Spleen (tissue), 11 donors: Measurements from ENCODE around the gene PAK1. TPM values are rescaled to one million over a fixed set of nuclear protein-coding genes. Genes with fewer than 3 reads are reported as not detected.

Source experiments
- DNase-seq: peaks from one replicate; pipeline ENCODE4 v3.0.0-alpha.2; 2020
- H3K27ac ChIP-seq, 8 donors: fragments of 200-600 bp; sonication (generic) in 7 of 8; 1 replicate in 4 of 8; 2 replicates in 4 of 8; pipeline versions ENCODE4 v1.5.0 to v1.8.0; 2016 to 2021; ENCODE audit warnings: inconsistent platforms in 4 of 8, mild to moderate bottlenecking in 4 of 8, moderate library complexity in 1 of 8
- H3K27me3 ChIP-seq, 7 donors: fragments of 200-600 bp; sonication (generic) in 6 of 7; replicated peaks in 1 of 7; 1 replicate in 4 of 7; 2 replicates in 3 of 7; pipeline versions ENCODE4 v1.5.0 to v1.8.0; 2016 to 2021; ENCODE audit warnings: inconsistent platforms in 3 of 7, mild to moderate bottlenecking in 1 of 7
- H3K36me3 ChIP-seq, 6 donors: fragments of 200-600 bp; sonication (generic) in 5 of 6; 1 replicate in 4 of 6; 2 replicates in 2 of 6; pipeline versions ENCODE4 v1.5.0 to v1.8.0; 2016 to 2021; ENCODE audit warnings: inconsistent platforms in 2 of 6
- H3K4me1 ChIP-seq, 6 donors: fragments of 200-600 bp; sonication (generic) in 5 of 6; 1 replicate in 3 of 6; 2 replicates in 3 of 6; pipeline versions ENCODE4 v1.5.0 to v1.8.0; 2016 to 2021; ENCODE audit warnings: inconsistent platforms in 3 of 6
- H3K4me3 ChIP-seq, 8 donors: fragments of 200-600 bp; sonication (generic) in 7 of 8; 1 replicate in 4 of 8; 2 replicates in 4 of 8; pipeline versions ENCODE4 v1.5.0 to v1.8.0; 2016 to 2021; ENCODE audit warnings: inconsistent platforms in 4 of 8, mild to moderate bottlenecking in 4 of 8, moderate library complexity in 2 of 8
- H3K9me3 ChIP-seq, 8 donors: fragments of 200-600 bp; sonication (generic) in 7 of 8; 1 replicate in 4 of 8; 2 replicates in 4 of 8; pipeline versions ENCODE4 v1.5.0 to v1.8.0; 2016 to 2021; ENCODE audit warnings: inconsistent platforms in 4 of 8
- POLR2A ChIP-seq, 3 donors: fragments of 450-650 bp; IDR thresholded peaks; one replicate each; pipeline ENCODE4 v1.5.1; 2017; ENCODE audit warnings: antibody characterized with exemption in 3 of 3, mild to moderate bottlenecking in 1 of 3
- POLR2AphosphoS5 ChIP-seq, 3 donors: sonication (generic); formaldehyde crosslinking; IDR thresholded peaks; one replicate each; pipeline ENCODE4 v1.5.1; 2017; ENCODE audit warnings: antibody characterized with exemption in 3 of 3
- WGBS, 5 donors: extraction: QIAGEN DNeasy Blood & Tissue Kit in 3 of 5; methylation state at CpG; one replicate each; pipeline versions ENCODE4 v1.1.5 to v1.1.7; 2013 to 2018; 5-methylcytosine and 5-hydroxymethylcytosine counted together
- intact Hi-C: fragments of 100-400 bp; cut with DNase I; formaldehyde crosslinking; loops from one replicate; pipeline ENCODE4 v1.15.0; 2023; ENCODE audit warnings: low total_unique reads
- polyA plus RNA-seq, 3 donors: library from polyadenylated mRNA; stranded (reverse); fragments of 200-250 nt; gene quantifications; one replicate each; pipeline ENCODE4 v1.2.1, GENCODE V29; 2013
- total RNA-seq, 7 donors: library from RNA; depleted of rRNA in 3 of 7; stranded (reverse); fragments of >200 nt in 3 of 7; fragmentation: NEBNext Ultra II Directional in 4 of 7; extraction: Animal tissue kit (Norgen Biotek cat#: 25700) in 4 of 7; gene quantifications; one replicate each; pipeline versions ENCODE4 v1.1.0 to v1.2.1, GENCODE V29; 2016 to 2021
- TF ChIP-seq, protein P1 (sequence below), 11 experiments: fragments of 200-600 bp in 7 of 11; fragments of 450-650 bp in 4 of 11; sonication (generic) in 4 of 11; IDR thresholded peaks in 8 of 11; conservative IDR thresholded peaks in 3 of 11; 1 replicate in 7 of 11; 2 replicates in 4 of 11; pipeline versions ENCODE4 v1.4.0 to v1.8.0; 2016 to 2021; ENCODE audit warnings: antibody characterized with exemption in 11 of 11, inconsistent platforms in 4 of 11, mild to moderate bottlenecking in 1 of 11
- donor health status: healthy with polysubstance abuse.
- donor health status: DM: no; HTN: no; CAD: no; lungs with moderate emphysema.
- donor health status: DM: no; HTN: no; CAD: no.
- donor health status: Bipolar disorder and iron deficiency.
- donor health status: healthy.
- donor health status: DM: no; HTN: no; CAD: no.
- donor health status: DM: yes; HTN: yes; CAD: no.

PAK1 gene
- total and polyA plus RNA-seq, 10 donors, result 9.3 to 76.5 (median 37.5) TPM

- TF ChIP-seq POLR2AphosphoS5 (IDR thresholded peaks at IDR 0.05), result no peak
- TF ChIP-seq, protein P1, sequence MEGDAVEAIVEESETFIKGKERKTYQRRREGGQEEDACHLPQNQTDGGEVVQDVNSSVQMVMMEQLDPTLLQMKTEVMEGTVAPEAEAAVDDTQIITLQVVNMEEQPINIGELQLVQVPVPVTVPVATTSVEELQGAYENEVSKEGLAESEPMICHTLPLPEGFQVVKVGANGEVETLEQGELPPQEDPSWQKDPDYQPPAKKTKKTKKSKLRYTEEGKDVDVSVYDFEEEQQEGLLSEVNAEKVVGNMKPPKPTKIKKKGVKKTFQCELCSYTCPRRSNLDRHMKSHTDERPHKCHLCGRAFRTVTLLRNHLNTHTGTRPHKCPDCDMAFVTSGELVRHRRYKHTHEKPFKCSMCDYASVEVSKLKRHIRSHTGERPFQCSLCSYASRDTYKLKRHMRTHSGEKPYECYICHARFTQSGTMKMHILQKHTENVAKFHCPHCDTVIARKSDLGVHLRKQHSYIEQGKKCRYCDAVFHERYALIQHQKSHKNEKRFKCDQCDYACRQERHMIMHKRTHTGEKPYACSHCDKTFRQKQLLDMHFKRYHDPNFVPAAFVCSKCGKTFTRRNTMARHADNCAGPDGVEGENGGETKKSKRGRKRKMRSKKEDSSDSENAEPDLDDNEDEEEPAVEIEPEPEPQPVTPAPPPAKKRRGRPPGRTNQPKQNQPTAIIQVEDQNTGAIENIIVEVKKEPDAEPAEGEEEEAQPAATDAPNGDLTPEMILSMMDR (IDR thresholded peaks at IDR 0.05 in 8 of 11, conservative IDR thresholded peaks at IDR 0.05 in 3 of 11), result no peak
- intact Hi-C loops, result no loop called here
These were observed 52.7 kb downstream of the PAK1 start for GRCh38 chr11:77421041-77421723.

GRCh38 chr11:77418971-77419597 is 54.8 kb downstream of the PAK1 start:
- no peaks in the 10 kb centered on the region for H3K27me3 ChIP-seq
- H3K9me3 ChIP-seq, result no peaks in the 10 kb centered on the region
- H3K27ac ChIP-seq, result peak overlapping the region in 6 of 8 donors; percentile 33 to 70 (median 52)
- H3K4me1 ChIP-seq, result peaks cover 0 to 18% (median 12%) of the 10 kb centered on the region in 6 donors
- intact Hi-C loops, result no loop called here
- TF ChIP-seq POLR2AphosphoS5 (IDR thresholded peaks at IDR 0.05) (no peak), POLR2A (IDR thresholded peaks at IDR 0.05) (no peak)
- TF ChIP-seq, protein P1 (IDR thresholded peaks at IDR 0.05 in 8 of 11, conservative IDR thresholded peaks at IDR 0.05 in 3 of 11), result no peak
- no peaks in the 10 kb centered on the region for H3K36me3 ChIP-seq
- DNase-seq, result no peak
- 47 to 75% (median 60%) methylated on average over 3 of the region's 3 CpGs for WGBS, 5 donors
- H3K4me3 ChIP-seq, result peak overlapping the region in 1 of 8 donors; percentile 0

More at GRCh38 chr11:77421041-77421723, 52.7 kb downstream of the PAK1 start:
- Histone ChIP-seq H3K4me3 (no peak overlapping the region), H3K9me3 (no peaks in the 10 kb centered on the region), H3K4me1 (peaks cover 0 to 18% (median 12%) of the 10 kb centered on the region in 6 donors), H3K27ac (no peak overlapping the region), H3K36me3 (no peaks in the 10 kb centered on the region), H3K27me3 (no peaks in the 10 kb centered on the region)
- no peak for DNase-seq
- 87 to 98% (median 92%) methylated on average over 2 of the region's 2 CpGs for WGBS, 5 donors

GRCh38 chr11:77418155-77418970 is 55.5 kb downstream of the PAK1 start:
- Histone ChIP-seq H3K36me3 (no peaks in the 10 kb centered on the region), H3K9me3 (no peaks in the 10 kb centered on the region), H3K4me3 (peak overlapping the region in 1 of 8 donors; percentile 0), H3K4me1 (peaks cover 0 to 18% (median 12%) of the 10 kb centered on the region in 6 donors), H3K27ac (peak overlapping the region in 6 of 8 donors; percentile 33 to 70 (median 52)), H3K27me3 (no peaks in the 10 kb centered on the region)
- no peak for TF ChIP-seq POLR2AphosphoS5 (IDR thresholded peaks at IDR 0.05)
- no peak for TF ChIP-seq POLR2A (IDR thresholded peaks at IDR 0.05)
- TF ChIP-seq, protein P1 (IDR thresholded peaks at IDR 0.05 in 8 of 11, conservative IDR thresholded peaks at IDR 0.05 in 3 of 11), result no peak
- 36 to 61% (median 47%) methylated on average over 3 of the region's 3 CpGs for WGBS, 5 donors
- DNase-seq, result no peak
- intact Hi-C loops, result no loop called here
